Stimulated activated naive B cell treated with anti-CD40 and anti-IgM and Interleukin-4, amounts not matched to agents 10 μg/mL and 1 μg/mL and 100 μg/mL, for 72 hours (primary cell): ENCODE data around the gene NCS1.

ENCODE experiments used
- ATAC-seq, 2 donors: fragments of 150-1000 bp; cut with Tn5 transposase; replicated peaks; 2 replicates each; pipeline ENCODE4 v1.10.0; 2021; ENCODE audit warnings: moderate library complexity in 1 of 2
- DNase-seq: peaks from one replicate; pipeline ENCODE4 v3.0.0; 2021
- H3K27ac Mint-ChIP-seq: one replicate; pipeline ENCODE4 v1.8.0; 2022; ENCODE audit warnings: mild to moderate bottlenecking, mixed read lengths
- H3K27me3 Mint-ChIP-seq, 2 donors: one replicate each; pipeline ENCODE4 v1.8.0; 2022; ENCODE audit warnings: mixed read lengths in 2 of 2
- H3K36me3 Mint-ChIP-seq, 2 donors: one replicate each; pipeline ENCODE4 v1.8.0; 2022; ENCODE audit warnings: mixed read lengths in 2 of 2, mild to moderate bottlenecking in 1 of 2
- H3K4me1 Mint-ChIP-seq, 2 donors: one replicate each; pipeline ENCODE4 v1.8.0; 2022; ENCODE audit warnings: mixed read lengths in 2 of 2, mild to moderate bottlenecking in 1 of 2
- H3K4me3 Mint-ChIP-seq, 2 donors: one replicate each; pipeline ENCODE4 v1.8.0; 2022; ENCODE audit warnings: mild to moderate bottlenecking in 2 of 2, mixed read lengths in 2 of 2, moderate library complexity in 1 of 2
- H3K9me3 Mint-ChIP-seq, 2 donors: one replicate each; pipeline ENCODE4 v1.8.0; 2022; ENCODE audit warnings: mixed read lengths in 2 of 2, mild to moderate bottlenecking in 1 of 2

The NCS1 gene

DNA sequence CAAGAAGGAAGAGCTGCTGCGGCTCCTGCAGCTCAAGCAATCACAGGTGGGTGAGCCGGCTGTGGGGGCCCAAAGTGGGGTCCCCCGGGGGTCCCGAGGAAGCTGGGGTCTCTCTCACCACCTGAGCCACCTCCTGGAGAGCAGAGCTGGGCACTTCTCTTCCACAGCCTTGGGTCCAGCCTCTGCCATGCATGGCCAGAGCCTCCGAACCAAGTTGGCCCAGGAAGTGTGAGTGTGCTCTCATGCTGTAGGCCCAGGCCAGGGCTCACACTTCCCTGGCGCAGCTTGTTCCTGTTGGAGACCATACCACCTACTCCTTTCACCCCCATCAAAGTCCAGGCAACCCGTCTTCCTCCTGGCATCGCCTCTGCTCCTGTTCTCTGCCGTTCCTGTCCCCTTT, 113.1 kb downstream of the NCS1 start:
- no peaks in the 10 kb centered on the region for H3K36me3 Mint-ChIP-seq
- no peak overlapping the region for H3K4me3 Mint-ChIP-seq
- no peak for DNase-seq
- H3K27me3 Mint-ChIP-seq, result peaks cover 47 to 48% of the 10 kb centered on the region in 2 donors
- no peaks in the 10 kb centered on the region for H3K9me3 Mint-ChIP-seq
- no peak for ATAC-seq
- no peaks in the 10 kb centered on the region for H3K4me1 Mint-ChIP-seq
- H3K27ac Mint-ChIP-seq, result no peak overlapping the region

DNA sequence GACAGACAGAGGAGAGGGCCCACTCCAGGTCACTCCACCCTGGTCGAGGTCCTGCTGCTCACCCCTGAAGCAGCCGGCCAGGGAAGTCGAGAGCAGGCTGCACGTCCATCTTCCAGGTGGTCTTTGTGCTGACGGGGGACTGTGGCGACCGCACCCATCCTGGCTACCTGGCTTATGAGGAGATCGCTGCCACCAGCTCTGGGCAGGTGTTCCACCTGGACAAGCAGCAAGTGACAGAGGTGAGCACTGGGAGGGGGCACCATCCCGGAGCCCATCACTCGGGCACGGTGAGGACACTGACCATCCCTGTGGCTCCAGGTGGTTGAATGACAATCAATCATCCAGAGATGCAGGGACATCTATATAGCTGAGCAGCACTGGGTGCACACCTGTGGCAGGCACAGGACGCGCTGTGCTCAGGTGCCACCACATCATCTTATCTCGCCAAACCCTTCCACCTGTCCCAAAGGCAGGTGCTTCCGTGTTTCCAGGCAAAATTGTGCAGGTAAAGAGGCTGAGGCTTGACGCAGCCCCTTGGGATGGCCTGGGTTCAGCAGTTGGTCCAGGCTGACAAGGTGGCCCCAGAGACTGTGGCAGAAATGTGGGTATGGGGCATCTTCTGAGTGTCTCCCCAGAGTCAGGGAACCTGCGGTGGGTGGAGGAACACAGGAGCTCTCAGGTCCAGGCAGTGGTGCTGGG, 114.0 kb downstream of the NCS1 start:
- DNase-seq, result no peak
- Mint-ChIP-seq H3K27ac (no peak overlapping the region), H3K36me3 (no peaks in the 10 kb centered on the region), H3K9me3 (no peaks in the 10 kb centered on the region), H3K4me3 (no peak overlapping the region), H3K27me3 (peaks cover 46 to 49% of the 10 kb centered on the region in 2 donors), H3K4me1 (no peaks in the 10 kb centered on the region)
- no peak for ATAC-seq
